SK-N-MC (cell line): ENCODE results near the gene KCNK10.

Experiments used
- DNase-seq: peaks from one replicate; pipeline ENCODE4 v3.0.0-alpha.2; 2011; ENCODE audit warnings: low read depth, low spot score
- H3K27ac ChIP-seq: fragments of 200-600 bp; sonication (generic); 2 replicates; pipeline ENCODE4 v1.5.1; 2016; ENCODE audit warnings: mixed run types
- H3K36me3 ChIP-seq: fragments of 200-600 bp; sonication (generic); 2 replicates; pipeline ENCODE4 v1.6.1; 2017; ENCODE audit warnings: antibody characterized with exemption, low read length, mixed read lengths; ENCODE audit not compliant: insufficient read depth
- H3K4me3 ChIP-seq: fragments of 200-600 bp; sonication (generic); 2 replicates; pipeline ENCODE4 v1.5.1; 2016
- H3K9ac ChIP-seq: fragments of 200-600 bp; sonication (generic); 2 replicates; pipeline ENCODE4 v1.8.0; 2017; ENCODE audit warnings: mixed run types, mixed read lengths; ENCODE audit not compliant: insufficient read length
- H3K9me3 ChIP-seq: fragments of 200-600 bp; sonication (generic); 2 replicates; pipeline ENCODE4 v1.6.1; 2017; ENCODE audit warnings: low read depth, mild to moderate bottlenecking, antibody characterized with exemption, low read length, moderate library complexity, mixed read lengths
- EZH2 ChIP-seq: fragments of 200-600 bp; sonication (generic); IDR thresholded peaks from one replicate; pipeline ENCODE4 v1.6.1; 2017; ENCODE audit warnings: antibody characterized with exemption
- FOXP2 ChIP-seq: optimal IDR thresholded peaks from 2 replicates; pipeline ENCODE3; 2011; ENCODE audit warnings: mild to moderate bottlenecking, moderate library complexity; ENCODE audit not compliant: insufficient read depth; ENCODE audit errors: extremely low read length, control extremely low read depth
- POLR2AphosphoS5 ChIP-seq: IDR thresholded peaks from 2 replicates; pipeline ENCODE4 v1.6.1; 2012; ENCODE audit warnings: mild to moderate bottlenecking, low read depth, low read length, borderline replicate concordance

The KCNK10 gene

GRCh38 chr14:88154926-88155325 lies 168.1 kb downstream of the KCNK10 start:
- Histone ChIP-seq H3K9me3 (no peaks in the 10 kb centered on the region), H3K9ac (no peak overlapping the region), H3K4me3 (no peak overlapping the region), H3K27ac (no peak overlapping the region), H3K36me3 (no peaks in the 10 kb centered on the region)
- no peak for DNase-seq
- TF ChIP-seq POLR2AphosphoS5 (no peak), FOXP2 (no peak), EZH2 (no peak)

GRCh38 chr14:88154321-88154720 lies 168.7 kb downstream of the KCNK10 start:
- no peak overlapping the region for H3K27ac ChIP-seq
- H3K36me3 ChIP-seq = no peaks in the 10 kb centered on the region
- H3K9ac ChIP-seq = no peak overlapping the region
- H3K4me3 ChIP-seq = no peak overlapping the region
- DNase-seq = no peak
- TF ChIP-seq FOXP2 = no peak
- no peak for TF ChIP-seq POLR2AphosphoS5
- no peak for TF ChIP-seq EZH2
- no peaks in the 10 kb centered on the region for H3K9me3 ChIP-seq

GRCh38 chr14:88146881-88147649 lies 176.0 kb downstream of the KCNK10 start:
- no peaks in the 10 kb centered on the region for H3K9me3 ChIP-seq
- no peak for TF ChIP-seq EZH2
- TF ChIP-seq POLR2AphosphoS5 = no peak
- no peak for TF ChIP-seq FOXP2

GRCh38 chr14:88143810-88144209 lies 179.3 kb downstream of the KCNK10 start:
- H3K4me3 ChIP-seq = no peak overlapping the region
- no peak overlapping the region for H3K27ac ChIP-seq
- no peaks in the 10 kb centered on the region for H3K9me3 ChIP-seq
- no peak overlapping the region for H3K9ac ChIP-seq
- DNase-seq = no peak
- no peaks in the 10 kb centered on the region for H3K36me3 ChIP-seq
- TF ChIP-seq EZH2 (no peak), POLR2AphosphoS5 (no peak), FOXP2 (no peak)

More at GRCh38 chr14:88146881-88147649, 176.0 kb downstream of the KCNK10 start:
- no peak overlapping the region for H3K27ac ChIP-seq
- DNase-seq = no peak
- H3K36me3 ChIP-seq = no peaks in the 10 kb centered on the region
- no peak overlapping the region for H3K4me3 ChIP-seq
- H3K9ac ChIP-seq = no peak overlapping the region

GRCh38 chr14:88142997-88143396 lies 180.1 kb downstream of the KCNK10 start:
- Histone ChIP-seq H3K27ac (no peak overlapping the region), H3K9ac (no peak overlapping the region)
- DNase-seq = no peak

GRCh38 chr14:88140874-88141273 lies 182.2 kb downstream of the KCNK10 start:
- Histone ChIP-seq H3K27ac (no peak overlapping the region), H3K9ac (no peak overlapping the region), H3K36me3 (no peaks in the 10 kb centered on the region), H3K4me3 (no peak overlapping the region), H3K9me3 (no peaks in the 10 kb centered on the region)
- DNase-seq = no peak
- TF ChIP-seq POLR2AphosphoS5 = no peak
- TF ChIP-seq EZH2 = no peak
- no peak for TF ChIP-seq FOXP2

More at GRCh38 chr14:88142997-88143396, 180.1 kb downstream of the KCNK10 start:
- TF ChIP-seq EZH2 (no peak), FOXP2 (no peak), POLR2AphosphoS5 (no peak)
- Histone ChIP-seq H3K4me3 (no peak overlapping the region), H3K9me3 (no peaks in the 10 kb centered on the region), H3K36me3 (no peaks in the 10 kb centered on the region)

- H3K36me3 ChIP-seq = no peaks in the 10 kb centered on the region
- no peak overlapping the region for H3K4me3 ChIP-seq
- H3K9ac ChIP-seq = no peak overlapping the region
- DNase-seq = no peak
- no peaks in the 10 kb centered on the region for H3K9me3 ChIP-seq
- TF ChIP-seq POLR2AphosphoS5 (no peak), FOXP2 (no peak), EZH2 (no peak)
- H3K27ac ChIP-seq = no peak overlapping the region
Observed at GRCh38 chr14:88137327-88137726, 185.7 kb downstream of the KCNK10 start.
